WI38 (cell line): ENCODE measurements around the gene S1PR5.
"Not testable (repeated sequence)": the region's sequence is repeated elsewhere in the genome, so short reads cannot be mapped to it uniquely, and the experiment has no call there.

Source experiments
- H3K4me3 ChIP-seq: 2 replicates; pipeline ENCODE4 v1.5.1; 2011; ENCODE audit warnings: low read depth, mild to moderate bottlenecking, control low read depth, low read length
- CTCF ChIP-seq: IDR thresholded peaks from 2 replicates; pipeline ENCODE4 v1.5.1; 2012; ENCODE audit warnings: low read depth, mild to moderate bottlenecking, control low read depth, low read length

Gene S1PR5

DNA sequence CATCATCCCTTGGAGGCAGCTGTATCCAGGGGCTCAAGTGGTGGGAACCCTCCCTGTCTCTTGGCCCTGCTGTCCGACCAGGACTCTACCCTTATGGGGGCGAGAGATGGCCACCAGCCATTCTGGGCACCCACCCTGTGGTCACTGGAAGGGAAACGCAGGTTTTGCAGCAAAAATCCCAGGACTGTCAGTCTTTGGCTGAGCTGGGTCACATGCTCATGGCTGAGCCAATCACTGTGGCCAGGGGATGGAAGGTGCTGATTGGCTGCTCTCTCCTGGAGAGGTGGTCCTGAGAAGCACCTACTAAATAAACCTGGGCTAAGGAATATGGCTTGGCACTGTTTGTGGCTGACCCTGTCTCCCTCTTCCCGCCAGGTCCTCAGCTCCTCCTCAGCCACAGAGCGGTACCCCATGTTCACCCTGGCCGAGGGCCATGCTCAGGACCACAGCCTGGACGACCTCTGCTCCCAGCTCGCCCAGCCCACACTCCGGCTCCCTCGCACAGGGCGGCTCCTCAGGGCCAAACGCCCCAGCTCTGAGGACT lies 35.3 kb upstream of the S1PR5 start:
- H3K4me3 ChIP-seq = no peak overlapping the region

GRCh38 chr19:10551698-10552301 lies 34.6 kb upstream of the S1PR5 start:
- TF ChIP-seq CTCF = 0 out of 2 replicates have a peak, but pooled peaks have one; percentile 10
- H3K4me3 ChIP-seq = no peak overlapping the region

More for the DNA sequence above, 35.3 kb upstream of the S1PR5 start:
- no peak for TF ChIP-seq CTCF

GRCh38 chr19:10551006-10551405 lies 33.8 kb upstream of the S1PR5 start:
- H3K4me3 ChIP-seq = not testable (repeated sequence)

DNA sequence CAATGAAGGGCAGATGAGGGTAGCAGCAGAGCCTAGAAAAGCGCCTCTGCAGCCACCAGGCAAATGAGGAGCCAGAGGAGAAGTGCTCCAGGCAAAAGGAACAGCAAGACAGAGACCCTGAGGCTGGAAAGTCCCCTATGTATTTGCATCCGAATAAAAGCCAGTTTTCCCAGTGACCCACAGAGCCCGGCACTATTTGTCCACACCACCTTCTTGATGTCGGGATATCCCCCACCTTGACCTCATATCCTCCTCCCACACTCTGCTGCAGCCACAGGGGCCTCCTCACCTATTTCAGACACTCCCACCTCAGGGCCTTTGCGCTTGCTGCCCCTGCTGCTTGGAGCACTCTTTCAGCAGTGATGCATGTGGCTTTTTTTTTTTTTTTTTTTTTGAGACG lies 33.1 kb upstream of the S1PR5 start:
- no peak overlapping the region for H3K4me3 ChIP-seq
- TF ChIP-seq CTCF = no peak

DNA sequence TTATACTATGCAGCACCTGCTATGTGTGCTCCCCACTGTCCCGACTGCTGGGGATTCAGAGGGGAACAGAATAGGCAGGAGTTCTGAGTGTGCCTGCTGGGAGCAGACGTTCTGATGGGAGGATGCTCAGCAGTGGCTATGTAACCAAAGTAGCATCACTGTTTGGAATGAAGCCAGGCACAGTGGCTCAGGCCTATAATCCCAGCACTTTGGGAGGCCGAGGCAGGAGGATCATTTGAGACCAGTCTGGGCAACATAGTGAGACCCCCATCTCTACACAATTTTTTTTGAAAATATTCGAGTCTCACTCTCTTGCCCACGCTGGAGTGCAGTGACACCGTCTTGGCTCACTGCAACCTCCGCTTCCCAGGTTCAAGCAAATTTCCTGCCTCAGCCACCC lies 32.5 kb upstream of the S1PR5 start:
- TF ChIP-seq CTCF = no peak

DNA sequence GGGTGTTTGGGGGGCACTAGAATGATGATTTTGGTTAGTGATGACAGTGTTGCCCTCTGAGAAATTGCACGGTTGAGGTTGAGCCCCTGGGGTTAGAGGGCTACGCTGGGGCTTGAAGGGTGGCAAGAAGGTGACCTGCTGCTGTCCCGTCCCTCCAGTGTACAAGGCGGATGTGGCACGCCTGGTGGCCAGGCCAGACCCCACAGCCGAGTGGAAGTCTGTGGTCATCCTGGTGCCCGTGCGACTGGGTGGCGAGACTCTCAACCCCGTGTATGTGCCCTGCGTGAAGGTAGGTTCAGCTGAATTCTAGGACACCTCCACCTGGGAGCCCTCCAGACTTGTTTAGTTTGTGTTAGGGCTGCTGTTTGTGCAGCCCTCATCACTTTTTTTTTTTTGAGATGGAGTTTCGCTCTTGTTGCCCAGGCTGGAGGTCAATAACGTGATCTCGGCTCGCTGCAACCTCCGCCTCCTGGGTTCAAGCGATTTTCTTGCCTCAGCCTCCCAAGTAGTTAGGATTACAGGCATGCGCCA lies 31.6 kb upstream of the S1PR5 start:
- H3K4me3 ChIP-seq = no peak overlapping the region

More for the DNA sequence above, 32.5 kb upstream of the S1PR5 start:
- no peak overlapping the region for H3K4me3 ChIP-seq

DNA sequence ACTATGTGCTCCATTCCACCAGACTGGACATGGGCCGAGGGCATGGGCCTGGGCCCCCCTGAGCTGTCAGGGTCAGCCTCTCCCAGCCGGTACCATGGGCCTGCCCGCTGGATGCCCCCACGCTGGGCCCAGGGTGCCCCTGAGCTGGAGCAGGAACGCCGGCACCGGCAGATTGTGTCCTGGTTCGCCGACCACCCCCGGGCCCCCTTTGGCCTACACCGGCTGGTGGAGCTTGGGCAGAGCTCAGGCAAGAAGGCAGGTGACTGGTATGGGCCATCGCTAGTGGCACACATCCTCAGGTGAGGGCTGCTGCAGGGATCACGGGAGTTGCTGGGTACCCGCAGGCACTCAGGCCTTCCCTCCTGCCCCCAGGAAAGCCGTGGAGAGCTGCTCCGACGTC lies 29.6 kb upstream of the S1PR5 start:
- no peak for TF ChIP-seq CTCF
- H3K4me3 ChIP-seq = no peak overlapping the region

More for the DNA sequence above, 31.6 kb upstream of the S1PR5 start:
- TF ChIP-seq CTCF = no peak

GRCh38 chr19:10544753-10545251 lies 27.6 kb upstream of the S1PR5 start:
- no peak for TF ChIP-seq CTCF
- H3K4me3 ChIP-seq = peak overlapping the region; percentile 91
